ENCODE measurements around the gene COL21A1.

The COL21A1 gene

DNA sequence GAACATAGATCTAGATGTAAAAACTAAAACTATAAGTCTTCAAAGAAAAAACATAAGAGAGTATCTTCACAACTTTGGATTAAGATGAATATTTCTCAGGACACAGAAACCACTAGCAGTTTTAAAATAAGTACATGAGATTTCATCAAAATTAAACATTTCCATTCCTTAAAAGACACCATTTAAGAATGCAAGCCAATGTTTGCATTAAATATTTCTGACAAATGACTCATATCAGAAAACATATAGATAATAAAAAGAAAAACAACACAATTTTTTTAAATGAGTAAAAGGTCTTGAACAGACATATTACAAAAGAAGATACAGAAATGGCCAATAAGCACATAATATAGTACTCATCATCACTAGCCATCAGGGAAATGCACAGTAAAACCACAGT, 59.7 kb downstream of the COL21A1 start:
- no peaks in the 10 kb centered on the region for H3K36me3 ChIP-seq (ENCODE audit: control insufficient read depth, insufficient read depth, low read length)
- H3K27me3 ChIP-seq (replicated peaks; ENCODE audit: control insufficient read depth, insufficient read depth, low read length): no peaks in the 10 kb centered on the region
- TF ChIP-seq CTCF (IDR thresholded peaks at IDR 0.05; ENCODE audit: insufficient read depth, low read length, poor library complexity, severe bottlenecking): no peak
- H3K4me3 ChIP-seq (replicated peaks; ENCODE audit: low read depth, low read length): no peak overlapping the region
- no peak for DNase-seq (ENCODE audit: extremely low read depth, insufficient read length)

- no peaks in the 10 kb centered on the region for H3K27me3 ChIP-seq (replicated peaks; ENCODE audit: control insufficient read depth, insufficient read depth, low read length)
- TF ChIP-seq CTCF (IDR thresholded peaks at IDR 0.05; ENCODE audit: insufficient read depth, low read length, poor library complexity, severe bottlenecking): no peak
- no peaks in the 10 kb centered on the region for H3K36me3 ChIP-seq (ENCODE audit: control insufficient read depth, insufficient read depth, low read length)
- no peak overlapping the region for H3K4me3 ChIP-seq (replicated peaks; ENCODE audit: low read depth, low read length)
- DNase-seq (ENCODE audit: extremely low read depth, insufficient read length): no peak
Observed at GRCh38 chr6:56176741-56177140, 70.6 kb downstream of the COL21A1 start.

GRCh38 chr6:56173228-56173627, 74.2 kb downstream of the COL21A1 start:
- no peak for TF ChIP-seq CTCF (IDR thresholded peaks at IDR 0.05; ENCODE audit: insufficient read depth, low read length, poor library complexity, severe bottlenecking)
- Histone ChIP-seq H3K36me3 (ENCODE audit: control insufficient read depth, insufficient read depth, low read length) (no peaks in the 10 kb centered on the region), H3K27me3 (replicated peaks; ENCODE audit: control insufficient read depth, insufficient read depth, low read length) (no peaks in the 10 kb centered on the region), H3K4me3 (replicated peaks; ENCODE audit: low read depth, low read length) (no peak overlapping the region)
- no peak for DNase-seq (ENCODE audit: extremely low read depth, insufficient read length)

DNA sequence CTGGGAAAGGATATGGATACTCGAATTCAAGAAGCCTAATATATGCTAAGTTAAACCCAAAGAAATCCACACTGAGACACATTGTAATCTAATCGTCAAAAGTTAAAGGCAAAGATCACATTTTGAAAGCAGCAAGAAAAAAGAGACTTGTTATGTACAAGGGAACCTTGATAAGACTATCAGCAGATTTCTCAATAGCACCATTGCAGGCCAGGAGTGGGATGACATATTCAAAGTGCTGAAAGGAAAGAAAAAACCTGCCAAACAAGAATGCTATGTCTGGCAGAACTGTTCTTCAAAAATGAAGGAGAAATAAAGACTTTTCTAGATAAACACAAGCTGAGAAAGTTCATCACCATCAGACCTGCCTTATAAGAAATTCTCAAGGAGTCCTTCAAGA, 75.2 kb downstream of the COL21A1 start:
- Histone ChIP-seq H3K4me3 (replicated peaks; ENCODE audit: low read depth, low read length) (no peak overlapping the region), H3K36me3 (ENCODE audit: control insufficient read depth, insufficient read depth, low read length) (no peaks in the 10 kb centered on the region), H3K27me3 (replicated peaks; ENCODE audit: control insufficient read depth, insufficient read depth, low read length) (no peaks in the 10 kb centered on the region)
- no peak for TF ChIP-seq CTCF (IDR thresholded peaks at IDR 0.05; ENCODE audit: insufficient read depth, low read length, poor library complexity, severe bottlenecking)
- no peak for DNase-seq (ENCODE audit: extremely low read depth, insufficient read length)

DNA sequence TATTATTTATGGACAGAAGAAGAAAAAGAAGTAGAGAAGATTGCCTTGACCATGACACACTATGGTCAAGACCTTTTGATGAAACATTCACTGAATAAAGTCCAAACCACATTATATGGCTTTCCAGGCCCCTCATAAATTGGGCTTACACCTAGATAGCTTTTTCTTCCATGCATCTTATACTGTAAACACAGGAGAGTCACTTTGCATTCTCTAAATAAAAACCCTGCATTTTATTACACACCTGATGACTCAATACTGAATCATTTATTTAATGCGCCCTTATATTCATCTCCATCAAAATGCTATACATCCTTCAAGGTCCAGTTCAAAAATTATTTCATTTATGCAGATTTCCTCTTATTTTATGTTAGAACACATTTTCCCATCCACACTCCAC, 78.0 kb downstream of the COL21A1 start:
- H3K36me3 ChIP-seq (ENCODE audit: control insufficient read depth, insufficient read depth, low read length): no peaks in the 10 kb centered on the region
- H3K4me3 ChIP-seq (replicated peaks; ENCODE audit: low read depth, low read length): no peak overlapping the region
- H3K27me3 ChIP-seq (replicated peaks; ENCODE audit: control insufficient read depth, insufficient read depth, low read length): no peaks in the 10 kb centered on the region
- no peak for DNase-seq (ENCODE audit: extremely low read depth, insufficient read length)
- TF ChIP-seq CTCF (IDR thresholded peaks at IDR 0.05; ENCODE audit: insufficient read depth, low read length, poor library complexity, severe bottlenecking): no peak

DNA sequence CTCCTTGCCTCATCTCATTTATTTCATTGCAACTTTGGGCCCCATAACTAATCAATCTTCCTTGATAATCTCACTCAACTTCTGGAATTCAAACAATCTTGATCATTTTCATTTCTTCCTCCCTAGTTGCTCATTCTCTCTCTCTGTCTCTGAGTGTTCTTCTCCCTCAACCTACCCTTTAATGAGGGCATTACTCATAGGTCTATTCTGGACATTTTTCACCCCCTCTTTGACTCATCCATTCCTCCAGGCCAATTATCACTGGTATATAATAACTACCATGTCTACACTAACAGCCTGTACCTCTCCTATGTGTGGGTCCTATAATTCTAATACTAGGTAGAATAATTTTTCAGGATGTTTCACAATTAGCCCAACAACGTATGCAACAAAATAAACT, 78.8 kb downstream of the COL21A1 start:
- no peaks in the 10 kb centered on the region for H3K36me3 ChIP-seq (ENCODE audit: control insufficient read depth, insufficient read depth, low read length)
- no peak for DNase-seq (ENCODE audit: extremely low read depth, insufficient read length)
- no peak overlapping the region for H3K4me3 ChIP-seq (replicated peaks; ENCODE audit: low read depth, low read length)
- TF ChIP-seq CTCF (IDR thresholded peaks at IDR 0.05; ENCODE audit: insufficient read depth, low read length, poor library complexity, severe bottlenecking): no peak
- H3K27me3 ChIP-seq (replicated peaks; ENCODE audit: control insufficient read depth, insufficient read depth, low read length): no peaks in the 10 kb centered on the region

Data from GM06990 (cell line).